Fibroblast of upper back skin (primary cell): ENCODE results near the gene TGFBR2.

Experiments used
- DNase-seq: peaks from one replicate; pipeline ENCODE4 v3.0.0-alpha.2; 2013

TGFBR2 gene

DNA sequence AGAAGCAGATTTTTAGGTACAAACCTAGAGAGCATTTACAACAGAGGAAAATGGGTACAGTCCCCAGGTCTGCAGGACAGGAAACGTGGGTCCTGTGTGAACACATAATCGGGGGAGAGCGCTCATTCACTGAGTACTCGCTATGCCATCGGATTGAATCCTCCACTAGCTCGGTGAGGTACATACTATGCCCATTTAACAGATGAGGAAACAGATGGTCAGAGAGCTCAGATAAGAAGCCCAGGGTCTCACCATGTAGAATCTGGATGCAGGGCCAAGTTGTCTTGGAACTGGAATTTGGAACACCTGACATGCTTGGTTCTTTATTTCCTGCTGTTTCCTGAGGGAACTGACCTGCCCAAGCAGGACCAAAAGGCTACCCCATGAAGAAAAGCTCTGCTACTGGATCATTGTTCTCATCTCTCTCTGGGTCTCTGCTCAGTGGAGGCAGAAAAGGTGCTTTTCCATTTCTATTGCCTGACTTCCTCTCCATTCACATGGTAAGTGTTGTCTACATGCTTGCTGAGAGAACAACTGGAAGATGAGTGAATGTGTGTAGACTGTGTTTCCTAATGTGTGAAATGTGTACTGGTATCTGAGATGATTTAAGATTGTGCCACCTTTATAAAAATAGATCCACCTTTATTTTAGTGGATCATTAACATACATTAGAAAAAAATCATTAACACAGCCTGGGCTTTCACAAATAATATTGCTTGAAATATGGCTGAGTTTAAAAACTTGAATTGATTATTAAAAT is 89.1 kb downstream of the TGFBR2 start:
- no peak for DNase-seq

DNA sequence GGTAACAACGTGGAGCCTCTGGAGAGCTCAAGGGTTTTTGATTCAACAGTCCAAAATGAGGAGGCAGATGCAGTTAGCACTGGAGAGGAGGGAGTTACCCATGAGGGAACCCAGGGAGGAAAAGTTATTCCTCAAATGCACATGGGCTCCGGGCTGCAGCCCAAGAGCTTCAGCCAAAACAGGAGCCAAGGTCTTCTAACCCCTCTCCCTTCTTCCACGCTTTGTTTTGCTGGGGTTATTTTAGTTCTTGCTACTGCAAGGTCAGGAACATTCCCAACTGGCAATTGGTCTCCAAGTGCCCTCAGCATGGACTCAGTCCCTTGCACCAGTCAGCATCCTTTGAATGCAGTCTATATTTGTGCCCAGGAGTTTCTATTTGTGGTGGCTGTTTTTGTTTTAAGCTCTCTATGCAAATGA is 90.0 kb downstream of the TGFBR2 start:
- no peak for DNase-seq

DNA sequence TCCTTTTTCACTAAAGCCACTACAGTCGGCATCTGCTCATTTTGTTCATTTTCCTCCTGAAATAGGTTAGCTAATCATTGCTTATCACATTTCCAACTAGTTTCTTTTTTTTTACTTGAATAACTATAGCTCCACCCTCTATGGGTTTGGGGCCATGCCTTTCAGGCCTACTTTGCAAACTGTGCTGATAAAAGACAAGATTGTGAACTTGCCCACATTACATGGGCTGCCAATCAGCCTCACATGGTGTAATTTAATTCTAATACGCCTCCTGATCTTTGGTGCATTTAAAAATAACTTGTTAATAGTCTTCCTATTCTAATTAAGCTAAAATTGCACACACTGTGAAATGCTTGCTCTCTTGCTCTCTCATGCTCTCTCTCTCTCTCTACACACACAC is 90.5 kb downstream of the TGFBR2 start:
- DNase-seq = no peak

DNA sequence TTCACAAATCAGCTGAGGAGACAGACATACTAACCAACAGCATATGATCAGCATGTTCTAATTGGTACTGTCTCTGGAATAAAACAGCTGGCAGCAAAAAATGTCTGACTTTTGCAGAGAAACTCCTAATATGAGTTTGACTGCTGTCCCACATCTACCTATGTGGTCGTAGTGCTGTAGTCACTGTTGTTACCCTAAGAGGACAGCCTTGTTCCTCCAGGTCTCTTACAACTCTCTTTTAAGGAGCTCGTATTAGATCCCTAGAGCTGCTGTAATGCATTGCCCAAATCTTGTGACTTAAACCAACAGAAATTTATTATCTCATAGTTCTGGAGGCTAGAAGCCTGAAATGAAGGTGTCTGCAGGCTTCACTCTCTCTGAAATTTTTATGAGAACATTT is 92.1 kb downstream of the TGFBR2 start:
- no peak for DNase-seq

DNA sequence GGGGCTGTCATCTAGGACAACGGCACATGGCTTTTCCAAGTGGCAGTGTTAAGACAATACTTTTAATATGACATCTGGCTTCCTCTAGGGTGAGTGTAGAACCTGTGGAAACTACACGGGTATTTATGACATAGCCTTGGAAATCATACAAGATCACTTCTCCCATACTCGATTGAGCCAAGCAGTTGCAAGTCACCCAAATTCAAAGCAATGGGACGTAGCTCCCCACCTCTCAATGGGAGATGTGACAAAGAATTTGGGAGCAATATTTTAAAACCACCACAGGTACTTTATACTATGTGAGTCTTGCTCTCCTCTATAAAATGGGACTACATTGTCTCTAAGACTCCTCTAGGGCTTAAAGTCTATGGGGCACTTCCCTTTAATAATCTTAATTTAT is 93.5 kb downstream of the TGFBR2 start:
- DNase-seq = no peak

DNA sequence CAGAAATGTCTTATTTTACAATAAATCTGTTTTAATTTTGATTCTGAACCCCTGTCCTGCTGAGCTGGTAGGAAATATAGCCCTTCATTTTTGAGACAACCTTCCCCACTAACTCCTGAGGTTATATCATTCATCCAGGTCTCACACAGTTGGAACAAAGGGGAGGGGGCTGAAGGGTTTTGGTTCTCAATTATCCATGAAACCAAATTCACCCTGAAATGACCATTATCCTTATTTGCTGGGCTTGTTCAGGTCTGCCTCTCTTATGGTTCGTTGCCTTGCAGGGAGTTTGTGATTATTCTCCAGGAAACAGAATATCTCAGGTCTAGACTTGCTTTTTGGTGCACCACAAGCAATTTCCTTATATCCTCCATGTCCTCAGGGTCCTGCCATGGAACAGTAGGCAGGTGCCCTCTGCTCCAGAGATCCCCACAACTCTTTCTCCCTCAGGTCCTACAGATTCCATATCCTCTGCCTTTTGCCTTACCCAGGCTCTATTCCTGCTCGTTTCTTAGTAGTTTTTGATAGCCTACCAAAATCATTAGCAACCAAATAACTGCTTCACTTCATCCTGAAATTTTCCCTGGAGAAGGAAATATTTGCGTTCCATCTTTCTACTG is 94.4 kb downstream of the TGFBR2 start:
- no peak for DNase-seq

DNA sequence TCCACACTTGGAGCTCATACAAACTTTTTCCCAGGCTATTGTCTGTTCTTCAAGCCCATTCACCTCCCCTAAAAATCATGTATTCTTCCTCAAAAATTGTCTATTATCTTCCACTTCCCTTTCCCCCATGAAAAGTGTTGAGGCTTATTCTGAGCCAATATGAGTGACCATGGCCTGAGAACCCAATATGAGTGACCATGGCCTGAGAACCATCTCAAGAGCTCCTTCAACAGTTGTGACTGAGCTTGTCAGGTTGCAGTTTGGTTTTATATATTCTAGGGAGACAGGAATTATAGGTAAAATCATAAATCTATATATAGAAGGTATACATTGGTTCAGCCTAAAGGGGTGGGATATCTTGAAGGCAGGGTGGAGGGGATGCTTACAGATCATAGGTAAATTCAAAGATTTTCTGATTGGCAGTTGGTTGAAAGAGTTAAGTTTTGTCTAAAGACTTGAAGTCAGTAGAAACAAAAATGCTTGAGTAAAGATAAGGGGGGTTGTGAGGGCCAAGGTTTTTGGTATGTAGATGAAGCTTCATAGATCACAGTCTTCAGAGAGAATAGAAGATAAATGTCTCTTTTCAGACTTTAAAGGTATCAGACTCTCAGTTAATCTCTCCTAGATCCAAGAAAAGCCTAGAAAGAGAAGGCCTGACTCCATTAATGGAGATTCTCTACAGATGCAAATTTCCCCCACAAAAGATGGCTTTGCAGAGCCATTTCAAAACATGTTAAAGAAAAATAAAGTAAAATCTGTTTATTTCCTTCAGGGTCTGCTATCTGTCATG is 95.8 kb downstream of the TGFBR2 start:
- DNase-seq = no peak

DNA sequence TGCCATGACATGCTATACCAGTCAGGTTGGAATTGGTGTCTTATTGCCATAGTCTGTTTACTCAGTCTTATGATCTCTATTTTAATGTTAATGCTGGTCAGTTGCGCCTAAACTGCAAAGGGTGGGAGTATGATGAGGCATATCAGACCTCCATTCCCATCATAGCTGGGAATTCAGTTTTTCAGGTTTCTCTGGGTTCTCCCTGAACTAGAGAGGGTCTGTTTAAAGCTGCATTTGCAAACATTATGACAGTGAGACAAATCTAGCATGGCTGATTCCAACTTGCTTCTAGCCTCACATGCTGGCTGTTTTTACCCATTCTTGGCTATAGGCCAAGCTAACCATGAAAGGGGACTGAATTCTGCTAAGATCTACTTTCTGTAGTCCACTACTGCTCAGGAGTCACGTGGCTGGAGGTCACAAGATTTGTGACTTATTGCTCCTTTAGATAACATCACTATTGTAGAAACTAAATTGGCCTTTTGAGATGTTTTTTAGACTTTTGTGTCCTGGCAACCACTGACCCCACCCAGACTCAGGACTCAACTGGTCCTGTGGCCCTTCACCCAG is 96.5 kb downstream of the TGFBR2 start:
- no peak for DNase-seq

DNA sequence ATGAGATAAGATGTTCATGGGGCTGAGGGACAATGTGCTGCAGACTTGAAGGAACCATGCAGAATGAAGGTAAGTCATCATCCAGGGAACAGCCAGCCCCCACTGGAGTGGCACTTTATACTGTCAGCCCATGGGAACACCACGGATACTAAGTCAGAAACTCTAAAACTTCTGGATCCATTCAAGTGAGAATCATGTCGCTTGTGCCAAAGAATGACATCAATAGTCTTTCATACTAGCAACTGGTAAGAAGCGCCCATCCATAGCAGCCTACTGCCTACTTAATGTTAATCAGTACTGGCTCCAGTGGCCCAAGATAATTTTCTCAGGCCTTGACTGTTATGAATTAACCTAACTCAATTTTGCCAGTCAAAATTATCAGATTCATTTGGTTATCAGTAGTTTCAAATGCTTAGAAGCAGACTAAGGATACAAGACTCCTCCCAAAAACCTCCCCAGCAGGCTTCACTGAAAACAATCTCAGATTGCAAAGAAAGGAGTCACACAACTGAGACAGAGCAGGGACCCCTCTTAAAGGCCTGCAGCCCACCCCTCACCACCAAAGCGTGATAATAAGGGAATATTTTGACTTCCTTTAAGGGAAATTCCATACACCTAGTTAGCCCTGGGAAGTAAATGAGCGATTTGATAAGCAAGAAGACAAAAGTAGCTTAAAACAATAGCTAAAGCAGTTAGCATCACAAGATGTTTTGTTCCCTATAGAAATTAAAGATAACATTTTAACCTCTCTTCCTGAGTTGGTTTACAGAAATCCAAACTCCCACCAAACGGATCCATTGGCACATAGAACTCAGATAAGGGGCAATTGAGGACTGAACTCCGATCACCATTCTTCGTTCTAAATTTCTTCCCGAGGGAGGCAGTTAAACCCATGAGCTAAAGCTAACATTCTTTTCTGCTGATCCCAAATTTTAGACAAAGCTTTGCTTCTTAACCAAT is 98.8 kb downstream of the TGFBR2 start:
- DNase-seq = no peak

DNA sequence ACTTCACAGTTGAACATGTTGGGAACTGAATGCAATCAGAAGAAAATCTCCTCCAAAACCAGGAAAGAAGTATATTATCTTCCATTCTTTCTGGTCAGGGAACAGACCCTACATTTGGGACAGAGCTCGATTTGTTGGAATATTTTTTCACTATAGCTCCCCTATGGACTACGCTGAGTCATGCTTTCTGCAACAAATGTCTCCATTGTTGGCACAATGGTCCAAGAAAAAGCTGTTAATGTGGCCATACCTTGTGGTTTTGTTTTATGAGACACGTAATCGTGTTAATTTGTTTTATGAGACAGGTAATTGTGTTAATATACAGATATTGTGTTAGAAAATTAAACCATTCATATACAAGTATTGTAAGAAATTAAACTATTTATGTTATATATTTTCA is 101.4 kb downstream of the TGFBR2 start:
- no peak for DNase-seq

DNA sequence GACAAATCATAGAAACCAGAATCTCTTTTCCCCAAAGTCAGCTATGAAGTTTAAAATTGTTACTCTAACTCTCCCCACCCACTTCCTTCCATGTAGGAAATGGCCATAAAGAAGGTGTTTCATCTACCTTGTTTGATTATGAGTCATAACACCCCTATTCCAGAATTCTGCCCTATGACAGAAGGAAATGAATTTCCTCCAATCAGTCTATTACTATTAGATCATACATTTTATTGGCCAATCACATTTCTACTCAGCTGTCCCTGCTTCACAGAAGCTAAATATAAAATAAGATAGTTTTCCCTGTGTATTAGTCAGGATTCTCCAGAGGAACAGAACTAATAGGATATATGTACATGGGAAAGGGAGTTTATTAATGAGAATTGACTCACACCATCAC is 102.1 kb downstream of the TGFBR2 start:
- DNase-seq = no peak

DNA sequence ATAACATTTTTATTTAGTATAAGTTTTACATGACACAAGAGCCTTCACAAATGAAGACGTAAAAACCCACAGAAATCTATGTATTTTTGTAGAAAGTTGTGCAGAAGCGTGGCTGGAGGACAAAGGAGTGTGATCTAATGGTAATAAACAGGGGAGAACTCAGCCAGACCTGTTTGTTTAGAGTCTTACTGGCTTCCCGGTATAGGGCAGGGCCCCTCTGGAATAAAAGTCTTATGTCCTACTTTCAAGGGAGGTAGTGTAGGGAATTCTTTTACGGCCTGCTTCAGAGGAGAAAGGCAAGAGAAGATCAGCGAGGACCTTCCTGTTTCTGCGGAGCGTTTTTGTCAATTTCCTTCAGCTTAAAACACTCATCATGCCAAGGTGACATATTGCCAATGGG is 103.6 kb downstream of the TGFBR2 start:
- DNase-seq = no peak

DNA sequence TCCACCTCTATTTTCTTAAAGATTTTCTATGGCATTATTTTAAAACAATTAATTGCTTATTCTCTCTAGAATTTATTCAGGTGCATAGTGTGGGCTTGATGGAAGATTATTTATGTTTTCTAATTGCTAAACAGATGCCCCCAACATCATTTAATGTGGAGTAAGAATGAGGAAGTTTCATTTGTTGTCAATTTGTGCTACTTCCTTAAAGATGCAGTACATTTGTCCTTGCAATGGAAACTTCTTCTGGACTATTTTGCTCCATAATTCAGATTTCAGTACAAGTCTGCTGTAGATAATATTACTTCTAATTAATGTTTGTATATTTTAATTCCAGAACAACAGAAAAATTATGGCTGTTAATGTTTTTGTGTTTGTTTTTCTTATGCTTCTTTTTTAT is 104.8 kb downstream of the TGFBR2 start:
- DNase-seq = no peak

DNA sequence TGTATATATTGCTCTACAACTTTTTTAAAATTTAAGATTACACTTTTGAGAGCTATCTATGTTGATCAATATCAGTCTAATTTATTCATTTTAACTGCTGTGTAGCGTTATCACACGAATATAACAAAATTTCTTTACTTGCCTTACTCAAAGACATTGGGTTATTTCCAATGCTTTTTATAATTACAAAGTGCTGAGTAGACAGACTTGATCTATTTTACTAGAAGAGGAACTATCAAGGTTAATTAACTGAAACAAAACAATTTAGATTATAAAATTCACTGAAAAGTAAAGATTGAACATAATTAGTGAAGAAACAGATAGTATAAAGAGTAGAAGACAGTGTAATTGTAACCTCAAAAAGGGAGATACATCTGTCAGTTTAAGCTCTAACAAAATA is 105.5 kb downstream of the TGFBR2 start:
- DNase-seq = no peak

DNA sequence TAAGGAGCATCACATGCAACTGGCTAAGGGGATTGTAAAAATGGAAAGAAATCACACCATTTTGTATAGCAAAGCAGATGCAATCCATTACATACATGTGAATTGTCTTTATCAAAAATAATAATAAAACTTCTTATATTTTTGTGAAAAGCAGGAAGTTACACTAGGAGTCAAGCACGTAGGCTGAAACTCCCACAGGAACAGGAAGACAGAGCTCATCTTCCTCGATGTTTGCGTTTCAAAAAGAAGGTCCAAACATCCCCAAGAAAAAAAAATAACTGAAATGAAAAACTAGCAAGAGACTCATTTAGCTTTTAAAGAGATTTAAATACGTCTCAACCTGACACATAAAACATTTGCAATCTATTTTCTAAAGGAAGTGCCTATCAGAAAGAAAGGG is 106.6 kb downstream of the TGFBR2 start:
- DNase-seq = no peak

DNA sequence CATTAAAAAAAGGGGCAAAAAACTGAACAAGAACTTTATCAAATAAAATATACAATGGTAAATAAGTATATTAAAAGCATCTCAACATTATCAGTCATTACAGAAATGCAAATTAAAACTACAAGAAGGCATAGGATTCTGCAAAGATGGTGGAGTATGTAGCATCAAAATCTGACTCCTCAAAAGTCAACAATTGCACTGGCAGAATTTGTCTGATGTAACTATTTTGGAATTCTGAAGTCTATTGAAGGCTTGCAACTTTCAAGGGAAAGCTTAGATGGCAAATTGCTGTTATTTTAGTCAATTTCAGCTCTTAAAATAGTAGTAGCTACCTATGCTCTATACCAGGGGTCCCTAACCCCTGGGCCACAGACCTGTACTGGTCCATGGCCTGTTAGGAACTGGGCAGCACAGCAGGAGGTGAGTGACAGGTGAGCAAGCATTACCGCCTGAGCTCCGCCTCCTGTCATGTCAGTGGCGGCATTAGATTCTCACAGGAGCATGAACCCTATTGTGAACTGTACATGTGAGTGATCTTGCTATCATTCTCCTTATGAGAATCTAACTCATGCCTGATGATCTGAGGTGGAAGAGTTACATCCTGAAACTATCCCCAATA is 107.6 kb downstream of the TGFBR2 start:
- peak; percentile 10 for DNase-seq

DNA sequence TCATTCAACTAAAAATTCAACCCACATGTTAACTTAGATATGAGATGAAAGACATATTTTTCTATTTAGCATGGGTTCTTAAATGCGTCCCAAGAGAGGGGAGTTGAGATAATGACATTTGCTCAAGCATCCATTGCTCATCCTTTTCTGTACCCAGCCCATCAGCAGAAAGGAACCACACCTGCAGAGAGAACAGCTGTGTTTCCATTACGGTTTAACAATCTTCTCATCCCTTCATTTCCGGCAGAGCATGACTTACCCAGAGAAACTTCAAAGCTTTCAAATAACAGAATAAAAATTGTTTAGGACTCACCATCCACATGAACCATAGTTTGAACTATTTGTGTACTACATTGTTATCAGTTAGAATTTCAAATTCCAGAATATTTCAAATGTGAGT is 113.1 kb downstream of the TGFBR2 start:
- DNase-seq = no peak

DNA sequence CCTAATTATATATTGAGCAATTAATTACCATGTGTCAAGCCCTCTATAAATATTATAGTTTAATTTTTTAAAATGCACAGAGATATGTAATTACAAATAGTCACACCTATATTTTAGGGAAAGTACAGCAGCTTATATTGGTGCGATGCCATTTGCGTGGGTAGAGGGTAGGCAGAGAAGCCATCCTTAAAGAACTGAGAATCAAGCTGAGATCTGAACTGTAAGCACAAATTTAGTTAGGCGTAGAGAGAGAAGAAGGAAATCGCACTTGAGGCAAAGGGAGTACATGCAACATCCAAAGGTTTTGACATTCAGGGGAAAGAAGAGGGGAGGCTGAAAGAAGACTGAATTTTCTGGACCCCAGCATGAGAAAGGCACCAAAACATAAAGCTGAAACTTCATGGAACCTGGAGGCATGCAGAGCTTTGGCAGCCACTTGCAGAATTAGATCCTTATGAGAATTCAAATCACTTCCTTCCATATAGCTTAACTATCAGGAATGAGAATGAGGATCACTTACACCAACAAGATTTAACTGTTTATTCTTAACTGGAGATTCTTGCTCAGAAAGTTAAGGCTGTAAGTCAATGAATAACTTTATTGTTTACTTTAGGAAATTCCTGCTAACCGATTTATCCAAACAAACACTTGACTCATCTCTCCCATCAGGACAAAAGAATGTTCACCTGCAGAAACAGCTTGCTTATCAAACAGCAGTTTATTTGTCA is 114.3 kb downstream of the TGFBR2 start:
- peak; percentile 32 for DNase-seq

DNA sequence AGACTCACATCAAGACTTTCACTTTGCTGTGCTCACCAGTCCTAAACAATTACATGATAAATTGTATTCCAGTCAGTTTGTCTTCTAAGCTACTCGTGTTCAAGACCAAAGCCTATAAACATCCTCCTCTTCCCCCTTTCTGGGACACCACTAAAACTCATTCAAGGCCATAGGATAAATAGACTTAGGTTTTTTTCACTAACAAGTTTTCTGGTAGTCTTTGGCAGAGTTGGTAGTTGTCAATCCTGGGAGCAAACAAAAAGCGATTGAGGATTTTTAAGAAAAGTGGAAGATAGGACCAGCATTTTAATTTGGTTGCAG is 114.9 kb downstream of the TGFBR2 start:
- DNase-seq = no peak

DNA sequence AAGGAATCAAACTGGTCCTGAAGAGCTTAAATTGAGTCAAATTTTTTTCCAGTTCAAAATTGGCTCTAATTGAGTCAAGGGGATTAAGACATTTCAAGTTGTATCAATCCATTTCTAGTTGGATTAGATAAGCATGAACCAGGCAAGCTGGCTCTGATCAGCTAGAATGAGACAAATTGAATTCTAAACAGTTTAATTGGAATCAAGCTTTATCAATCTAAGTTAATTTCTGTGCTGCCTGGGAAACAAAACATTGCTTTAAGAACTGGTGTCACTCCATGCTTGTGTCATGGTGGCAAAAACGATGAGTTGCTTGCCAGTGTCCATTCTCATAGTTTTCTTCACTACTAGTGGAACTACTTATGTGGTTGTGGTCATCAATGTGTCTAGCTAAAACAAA is 116.8 kb downstream of the TGFBR2 start:
- DNase-seq = no peak

DNA sequence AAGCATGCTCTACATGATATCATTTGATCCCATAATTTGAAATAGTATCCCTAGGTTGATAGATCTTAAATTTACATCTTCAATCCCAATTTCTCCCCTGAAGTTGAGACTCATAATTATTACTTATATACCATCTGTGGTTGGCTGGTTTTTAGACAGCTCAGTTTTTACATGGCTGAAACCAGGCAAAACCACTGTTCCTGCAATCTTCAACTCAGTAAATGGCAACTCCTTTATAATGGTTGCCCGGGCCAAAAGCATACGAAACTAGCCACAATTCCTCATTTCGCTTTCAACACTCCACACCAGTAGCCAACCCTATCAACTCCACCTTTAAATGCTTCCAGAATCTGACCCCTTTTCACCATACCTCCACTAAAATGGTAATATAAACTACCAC is 118.5 kb downstream of the TGFBR2 start:
- no peak for DNase-seq

DNA sequence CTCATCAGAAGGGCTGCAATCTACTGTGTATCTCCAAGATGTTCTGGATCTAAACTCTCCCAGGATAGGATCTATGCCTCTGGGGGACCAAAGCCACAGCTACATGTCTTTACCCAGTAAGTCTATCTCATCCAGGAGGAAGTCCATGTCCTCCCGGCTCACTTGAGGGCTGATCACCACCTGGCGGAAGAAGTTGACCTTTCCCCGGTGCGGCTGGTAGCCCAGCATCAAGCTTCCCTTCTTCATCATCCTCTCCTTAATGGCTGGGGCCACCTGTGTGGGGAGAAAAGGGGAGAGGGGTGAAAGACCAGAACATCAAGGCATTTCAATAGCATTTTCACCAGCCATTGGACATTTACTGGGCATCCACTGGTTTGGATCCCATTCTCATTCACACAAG is 121.7 kb downstream of the TGFBR2 start:
- no peak for DNase-seq
